MM.1S (cell line): ENCODE data around the gene TNXB.

ENCODE experiments used
- DNase-seq: peaks from one replicate; pipeline ENCODE4 v3.0.0-alpha.2; 2015
- H2AFZ ChIP-seq: fragments of 300-600 bp; sonication (generic); 2 replicates; pipeline ENCODE4 v1.6.0; 2016; ENCODE audit warnings: antibody characterized with exemption, low read length
- H3F3A ChIP-seq: fragments of 300-600 bp; sonication (generic); 2 replicates; pipeline ENCODE4 v1.6.1; 2016; ENCODE audit warnings: mild to moderate bottlenecking, antibody characterized with exemption, low read length, moderate library complexity, mixed read lengths; ENCODE audit not compliant: insufficient read depth
- H3K27ac ChIP-seq: fragments of 300-600 bp; sonication (generic); 2 replicates; pipeline ENCODE4 v1.5.1; 2016; ENCODE audit warnings: mild to moderate bottlenecking, low read length
- H3K27me3 ChIP-seq: fragments of 300-600 bp; sonication (generic); replicated peaks from 2 replicates; pipeline ENCODE4 v1.6.0; 2016; ENCODE audit warnings: low read length; ENCODE audit not compliant: insufficient read depth
- H3K36me3 ChIP-seq: fragments of 300-600 bp; sonication (generic); replicated peaks from 2 replicates; pipeline ENCODE4 v1.6.1; 2016; ENCODE audit warnings: mild to moderate bottlenecking, low read length, mixed read lengths; ENCODE audit not compliant: insufficient read depth
- H3K4me1 ChIP-seq: fragments of 300-600 bp; sonication (generic); 2 replicates; pipeline ENCODE4 v1.6.1; 2016; ENCODE audit warnings: low read length, mixed read lengths
- H3K4me2 ChIP-seq: fragments of 300-600 bp; sonication (generic); 2 replicates; pipeline ENCODE4 v1.6.0; 2016; ENCODE audit warnings: low read depth, low read length
- H3K4me3 ChIP-seq: fragments of 300-600 bp; sonication (generic); 2 replicates; pipeline ENCODE4 v1.5.1; 2016; ENCODE audit warnings: low read length, mixed read lengths
- H3K79me2 ChIP-seq: fragments of 300-600 bp; sonication (generic); 2 replicates; pipeline ENCODE4 v1.6.1; 2016; ENCODE audit warnings: mixed run types, low read length, mixed read lengths
- H3K9ac ChIP-seq: fragments of 300-600 bp; sonication (generic); 2 replicates; pipeline ENCODE4 v1.6.1; 2016; ENCODE audit warnings: low read length, mixed read lengths
- H3K9me2 ChIP-seq: fragments of 300-600 bp; sonication (generic); replicated peaks from 2 replicates; pipeline ENCODE4 v1.6.1; 2016; ENCODE audit warnings: mild to moderate bottlenecking, low read length, mixed read lengths; ENCODE audit not compliant: insufficient read depth
- H3K9me3 ChIP-seq: fragments of 300-600 bp; sonication (generic); replicated peaks from 2 replicates; pipeline ENCODE4 v1.6.1; 2016; ENCODE audit warnings: mild to moderate bottlenecking, low read length, mixed read lengths; ENCODE audit not compliant: insufficient read depth
- H4K20me1 ChIP-seq: fragments of 300-600 bp; sonication (generic); 2 replicates; pipeline ENCODE4 v1.6.1; 2016; ENCODE audit warnings: mild to moderate bottlenecking, low read length, moderate library complexity, mixed read lengths; ENCODE audit not compliant: insufficient read depth
- EZH2 ChIP-seq: fragments of 300-600 bp; sonication (generic); optimal IDR thresholded peaks from 2 replicates; pipeline ENCODE3; 2017; ENCODE audit warnings: low read depth, mild to moderate bottlenecking, antibody characterized with exemption, low read length, mixed read lengths
- EZH2phosphoT487 ChIP-seq: fragments of 300-600 bp; sonication (generic); IDR thresholded peaks from 2 replicates; pipeline ENCODE4 v1.6.1; 2018; ENCODE audit warnings: antibody characterized with exemption, low read length
- TF ChIP-seq, protein P1 (sequence below): fragments of 300-600 bp; sonication (generic); IDR thresholded peaks from 2 replicates; pipeline ENCODE4 v1.5.1; 2016; ENCODE audit warnings: antibody characterized with exemption, low read length, mixed read lengths

Gene TNXB

DNA sequence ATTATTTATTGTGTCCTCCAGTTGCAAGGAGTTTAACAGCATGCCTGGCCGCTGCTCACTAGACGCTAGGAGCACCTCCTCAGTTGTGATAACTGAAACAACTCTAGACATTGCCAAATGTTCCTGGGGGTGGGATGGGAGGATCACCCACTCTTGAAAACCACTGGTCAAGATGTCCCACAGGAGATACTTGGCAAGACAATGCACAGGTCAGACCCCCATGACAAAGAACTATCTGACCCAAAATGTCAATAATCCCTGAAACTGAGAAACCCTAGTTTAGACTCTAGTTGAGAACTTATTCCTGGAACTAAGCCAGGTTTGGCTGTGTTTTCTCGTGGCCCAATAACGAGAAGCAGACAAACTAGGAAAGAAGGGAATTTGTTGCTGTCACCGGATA, 30.5 kb upstream of the TNXB start:
- H2AFZ ChIP-seq = no peak overlapping the region
- H3K27ac ChIP-seq = no peak overlapping the region
- no peak overlapping the region for H3K4me2 ChIP-seq
- no peak overlapping the region for H3K4me3 ChIP-seq
- no peaks in the 10 kb centered on the region for H3K4me1 ChIP-seq
- H3K36me3 ChIP-seq = no peaks in the 10 kb centered on the region
- no peaks in the 10 kb centered on the region for H3K9me2 ChIP-seq
- no peaks in the 10 kb centered on the region for H3F3A ChIP-seq
- no peak for DNase-seq
- TF ChIP-seq EZH2phosphoT487 (no peak), EZH2 (no peak)
- TF ChIP-seq, protein P1, sequence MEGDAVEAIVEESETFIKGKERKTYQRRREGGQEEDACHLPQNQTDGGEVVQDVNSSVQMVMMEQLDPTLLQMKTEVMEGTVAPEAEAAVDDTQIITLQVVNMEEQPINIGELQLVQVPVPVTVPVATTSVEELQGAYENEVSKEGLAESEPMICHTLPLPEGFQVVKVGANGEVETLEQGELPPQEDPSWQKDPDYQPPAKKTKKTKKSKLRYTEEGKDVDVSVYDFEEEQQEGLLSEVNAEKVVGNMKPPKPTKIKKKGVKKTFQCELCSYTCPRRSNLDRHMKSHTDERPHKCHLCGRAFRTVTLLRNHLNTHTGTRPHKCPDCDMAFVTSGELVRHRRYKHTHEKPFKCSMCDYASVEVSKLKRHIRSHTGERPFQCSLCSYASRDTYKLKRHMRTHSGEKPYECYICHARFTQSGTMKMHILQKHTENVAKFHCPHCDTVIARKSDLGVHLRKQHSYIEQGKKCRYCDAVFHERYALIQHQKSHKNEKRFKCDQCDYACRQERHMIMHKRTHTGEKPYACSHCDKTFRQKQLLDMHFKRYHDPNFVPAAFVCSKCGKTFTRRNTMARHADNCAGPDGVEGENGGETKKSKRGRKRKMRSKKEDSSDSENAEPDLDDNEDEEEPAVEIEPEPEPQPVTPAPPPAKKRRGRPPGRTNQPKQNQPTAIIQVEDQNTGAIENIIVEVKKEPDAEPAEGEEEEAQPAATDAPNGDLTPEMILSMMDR = no peak
- H3K79me2 ChIP-seq = no peaks in the 10 kb centered on the region
- no peaks in the 10 kb centered on the region for H4K20me1 ChIP-seq
- no peak overlapping the region for H3K9ac ChIP-seq
- H3K27me3 ChIP-seq = peaks cover 27% of the 10 kb centered on the region
- no peaks in the 10 kb centered on the region for H3K9me3 ChIP-seq

DNA sequence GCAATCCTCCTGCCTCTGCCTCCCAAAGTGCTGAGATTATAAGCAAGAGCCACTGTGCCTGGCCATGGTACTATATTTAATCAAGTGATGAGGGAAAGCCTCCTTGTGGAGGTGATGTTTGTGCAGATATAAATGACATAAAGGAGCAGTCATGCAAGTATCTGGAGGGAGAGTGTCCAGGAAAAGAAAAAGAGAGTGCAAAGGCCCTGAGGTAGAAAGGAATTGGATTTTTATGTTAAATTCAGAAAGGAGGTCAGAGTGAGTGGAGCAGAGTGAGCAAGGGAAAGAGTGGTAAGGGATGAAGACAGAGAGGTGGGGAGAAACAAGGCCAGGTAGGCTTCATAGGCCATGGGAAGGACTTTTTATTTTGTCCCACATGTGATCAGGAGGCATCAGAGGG, 28.3 kb upstream of the TNXB start:
- Histone ChIP-seq H3K4me1 (no peaks in the 10 kb centered on the region), H3K27me3 (peaks cover 28% of the 10 kb centered on the region), H3K9ac (no peak overlapping the region), H3K9me3 (no peaks in the 10 kb centered on the region), H3K4me2 (no peak overlapping the region), H3K27ac (no peak overlapping the region), H3K79me2 (no peaks in the 10 kb centered on the region), H3K4me3 (no peak overlapping the region), H3K36me3 (no peaks in the 10 kb centered on the region), H3F3A (no peaks in the 10 kb centered on the region), H4K20me1 (no peaks in the 10 kb centered on the region), H3K9me2 (no peaks in the 10 kb centered on the region), H2AFZ (no peak overlapping the region)
- no peak for TF ChIP-seq EZH2phosphoT487
- TF ChIP-seq, protein P1 = no peak
- no peak for TF ChIP-seq EZH2
- no peak for DNase-seq

DNA sequence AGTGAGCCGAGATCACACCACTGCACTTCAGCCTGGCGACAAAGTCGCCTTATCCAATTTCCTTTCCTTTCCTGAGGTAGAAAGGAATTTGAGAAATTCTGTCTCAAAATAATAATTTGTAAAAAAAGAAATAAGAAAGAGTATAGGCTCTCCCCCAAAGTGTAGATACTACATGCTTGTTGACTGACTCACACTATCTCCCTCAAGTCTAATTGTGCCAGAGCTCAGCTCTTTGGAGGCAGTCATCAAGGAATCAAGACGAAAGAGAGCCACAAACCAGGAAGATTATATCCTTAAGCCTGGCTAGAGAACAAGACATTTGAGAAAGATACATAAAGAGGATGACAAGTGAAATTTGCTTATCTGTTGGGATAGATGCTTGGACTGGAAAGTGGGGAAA, 24.6 kb upstream of the TNXB start:
- Histone ChIP-seq H2AFZ (no peak overlapping the region), H3K4me1 (peaks cover 6% of the 10 kb centered on the region)

More for the DNA sequence above, 24.6 kb upstream of the TNXB start:
- Histone ChIP-seq H3K9me3 (no peaks in the 10 kb centered on the region), H3F3A (no peaks in the 10 kb centered on the region), H3K4me3 (no peak overlapping the region), H3K79me2 (peaks cover 10% of the 10 kb centered on the region), H3K36me3 (no peaks in the 10 kb centered on the region), H3K27me3 (peaks cover 28% of the 10 kb centered on the region), H3K27ac (no peak overlapping the region), H3K4me2 (no peak overlapping the region), H3K9ac (no peak overlapping the region), H4K20me1 (no peaks in the 10 kb centered on the region), H3K9me2 (no peaks in the 10 kb centered on the region)
- TF ChIP-seq EZH2phosphoT487 = no peak
- no peak for TF ChIP-seq EZH2
- TF ChIP-seq, protein P1 = no peak
- no peak for DNase-seq
